HCT116 (cell line): ENCODE data around the gene ACOX3.

ENCODE experiments used
- EGR1 ChIP-seq: IDR thresholded peaks from 2 replicates; pipeline ENCODE4 v1.6.1; 2012; ENCODE audit warnings: low read depth
- EZH2 ChIP-seq: fragments of 200-600 bp; sonication (generic); IDR thresholded peaks from 2 replicates; pipeline ENCODE4 v1.6.1; 2017; ENCODE audit warnings: antibody characterized with exemption, mixed run types
- MAX ChIP-seq: IDR thresholded peaks from 2 replicates; pipeline ENCODE4 v1.6.1; 2012
- POLR2A ChIP-seq: IDR thresholded peaks from 2 replicates; pipeline ENCODE4 v1.7.0; 2011; ENCODE audit warnings: borderline replicate concordance; ENCODE audit not compliant: insufficient read depth, insufficient read length; ENCODE audit errors: extremely low read depth
- POLR2AphosphoS5 ChIP-seq: IDR thresholded peaks from 2 replicates; pipeline ENCODE4 v1.6.1; 2011; ENCODE audit warnings: mild to moderate bottlenecking, low read depth, low read length, moderate library complexity
- REST ChIP-seq: IDR thresholded peaks from 2 replicates; pipeline ENCODE4 v1.6.1; 2012; ENCODE audit warnings: low read depth
- SRF ChIP-seq: IDR thresholded peaks from 2 replicates; pipeline ENCODE4 v1.6.1; 2012; ENCODE audit warnings: low read depth
- YY1 ChIP-seq: IDR thresholded peaks from 2 replicates; pipeline ENCODE4 v1.6.1; 2011; ENCODE audit warnings: low read length, low read depth, moderate library complexity, mild to moderate bottlenecking; ENCODE audit not compliant: insufficient replicate concordance; ENCODE audit errors: extremely low read depth
- ZFX ChIP-seq: fragments of 450-650 bp; IDR thresholded peaks from 2 replicates; pipeline ENCODE4 v1.6.1; 2017
- TF ChIP-seq, protein P1 (sequence below), 3 experiments: fragments of 200-600 bp in 1 of 3; sonication (generic) in 1 of 3; IDR thresholded peaks in 2 of 3; conservative IDR thresholded peaks in 1 of 3; 2 replicates each; pipeline ENCODE4 v1.5.1; 2012 to 2017; ENCODE audit warnings: low read depth in 2 of 3, low read length in 2 of 3, antibody characterized with exemption in 1 of 3, borderline replicate concordance in 1 of 3, control low read depth in 1 of 3, mild to moderate bottlenecking in 1 of 3, mixed read lengths in 1 of 3, mixed run types in 1 of 3, moderate library complexity in 1 of 3; ENCODE audit not compliant: insufficient read depth in 1 of 3
- TF ChIP-seq, protein P2 (sequence below): IDR thresholded peaks from 2 replicates; pipeline ENCODE4 v1.6.1; 2012

- TF ChIP-seq, protein P1, sequence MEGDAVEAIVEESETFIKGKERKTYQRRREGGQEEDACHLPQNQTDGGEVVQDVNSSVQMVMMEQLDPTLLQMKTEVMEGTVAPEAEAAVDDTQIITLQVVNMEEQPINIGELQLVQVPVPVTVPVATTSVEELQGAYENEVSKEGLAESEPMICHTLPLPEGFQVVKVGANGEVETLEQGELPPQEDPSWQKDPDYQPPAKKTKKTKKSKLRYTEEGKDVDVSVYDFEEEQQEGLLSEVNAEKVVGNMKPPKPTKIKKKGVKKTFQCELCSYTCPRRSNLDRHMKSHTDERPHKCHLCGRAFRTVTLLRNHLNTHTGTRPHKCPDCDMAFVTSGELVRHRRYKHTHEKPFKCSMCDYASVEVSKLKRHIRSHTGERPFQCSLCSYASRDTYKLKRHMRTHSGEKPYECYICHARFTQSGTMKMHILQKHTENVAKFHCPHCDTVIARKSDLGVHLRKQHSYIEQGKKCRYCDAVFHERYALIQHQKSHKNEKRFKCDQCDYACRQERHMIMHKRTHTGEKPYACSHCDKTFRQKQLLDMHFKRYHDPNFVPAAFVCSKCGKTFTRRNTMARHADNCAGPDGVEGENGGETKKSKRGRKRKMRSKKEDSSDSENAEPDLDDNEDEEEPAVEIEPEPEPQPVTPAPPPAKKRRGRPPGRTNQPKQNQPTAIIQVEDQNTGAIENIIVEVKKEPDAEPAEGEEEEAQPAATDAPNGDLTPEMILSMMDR (IDR thresholded peaks at IDR 0.05 in 2 of 3, conservative IDR thresholded peaks at IDR 0.05 in 1 of 3; ENCODE audit: borderline replicate concordance in 1 of 3, insufficient read depth in 1 of 3, low read depth in 2 of 3, low read length in 2 of 3): no peak
- TF ChIP-seq POLR2AphosphoS5 (no peak), YY1 (no peak), ZFX (no peak), EZH2 (no peak), POLR2A (no peak), REST (no peak), MAX (no peak), SRF (no peak), EGR1 (no peak)
- TF ChIP-seq, protein P2, sequence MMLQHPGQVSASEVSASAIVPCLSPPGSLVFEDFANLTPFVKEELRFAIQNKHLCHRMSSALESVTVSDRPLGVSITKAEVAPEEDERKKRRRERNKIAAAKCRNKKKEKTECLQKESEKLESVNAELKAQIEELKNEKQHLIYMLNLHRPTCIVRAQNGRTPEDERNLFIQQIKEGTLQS: no peak
Observed at GRCh38 chr4:8343262-8343966, 97.1 kb downstream of the ACOX3 start.
